OCI-LY7 (cell line): ENCODE results near the gene CNKSR2.

ENCODE experiments used
- CTCF ChIP-seq: fragments of 200-600 bp; sonication (generic); conservative IDR thresholded peaks from 2 replicates; pipeline ENCODE4 v1.5.1; 2014; ENCODE audit warnings: mild to moderate bottlenecking, antibody characterized with exemption, low read length, moderate library complexity, mixed read lengths
- EZH2phosphoT487 ChIP-seq: fragments of 200-600 bp; sonication (generic); IDR thresholded peaks from 2 replicates; pipeline ENCODE4 v1.6.1; 2018; ENCODE audit warnings: low read depth, borderline replicate concordance, mild to moderate bottlenecking, mixed run types, antibody characterized with exemption, low read length, moderate library complexity, mixed read lengths

GRCh38 chrX:21412883-21413282 is 38.7 kb downstream of the CNKSR2 start:
- TF ChIP-seq CTCF (no peak), EZH2phosphoT487 (no peak)
